K562 (cell line): ENCODE data around the gene PGF. TPM values are rescaled to one million over a fixed set of nuclear protein-coding genes. Genes with fewer than 3 reads are reported as not detected.

Experiments
- CBFA2T3 ChIP-seq: fragments of 450-650 bp; IDR thresholded peaks from 2 replicates; pipeline ENCODE4 v1.6.1; 2017
- KLF13 ChIP-seq: fragments of 450-650 bp; IDR thresholded peaks from 2 replicates; pipeline ENCODE4 v1.6.1; 2016; ENCODE audit warnings: missing genetic modification characterization, low read depth, mild to moderate bottlenecking, missing compliant biosample characterization, moderate library complexity, borderline replicate concordance
- MYNN ChIP-seq, 2 experiments: sonication (generic); formaldehyde crosslinking in 1 of 2; IDR thresholded peaks; 2 replicates each; pipeline versions ENCODE4 v1.5.0 to v1.6.1; 2016 to 2020; ENCODE audit warnings: antibody characterized with exemption in 1 of 2, missing genetic modification reagents in 1 of 2
- SIN3A ChIP-seq, 2 experiments: fragments of 150-350 bp in 1 of 2; IDR thresholded peaks; 2 replicates each; pipeline ENCODE4 v1.6.1; 2011 to 2016; ENCODE audit warnings: borderline replicate concordance in 2 of 2, low read depth in 2 of 2, low read length in 2 of 2, mild to moderate bottlenecking in 2 of 2, moderate library complexity in 2 of 2; ENCODE audit not compliant: control insufficient read depth in 1 of 2
- SRSF9 ChIP-seq: fragments of 200-400 bp; formaldehyde crosslinking; IDR thresholded peaks from 2 replicates; pipeline ENCODE4 v1.6.1; 2017; ENCODE audit warnings: low read depth, low read length, borderline replicate concordance
- TEAD2 ChIP-seq: fragments of 450-650 bp; IDR thresholded peaks from 2 replicates; pipeline ENCODE4 v1.6.1; 2016; ENCODE audit warnings: missing genetic modification characterization, control low read depth, missing compliant biosample characterization
- YBX1 ChIP-seq: fragments of 450-650 bp; IDR thresholded peaks from 2 replicates; pipeline ENCODE4 v1.7.1; 2016; ENCODE audit warnings: mild to moderate bottlenecking
- ZNF217 ChIP-seq: sonication (generic); formaldehyde crosslinking; IDR thresholded peaks from 2 replicates; pipeline ENCODE4 v1.8.0; 2022; ENCODE audit warnings: mild to moderate bottlenecking, missing genetic modification reagents
- ZNF384 ChIP-seq: IDR thresholded peaks from 2 replicates; pipeline ENCODE4 v1.6.1; 2012; ENCODE audit warnings: low read depth, low read length, improper control_type of control experiment
- ZNF696 ChIP-seq: fragments of 250-450 bp; sonication (Bioruptor Pico); conservative IDR thresholded peaks from 2 replicates; pipeline ENCODE4 v1.4.0; 2020; ENCODE audit warnings: mild to moderate bottlenecking, moderate library complexity
- polyA plus RNA-seq, 8 experiments: library from polyadenylated mRNA; depleted of rRNA in 4 of 8; stranded (reverse) in 5 of 8; unstranded in 3 of 8; fragments of >200 nt; fragmentation: Nextera tagmentation in 2 of 8; fragmentation: Illumina TruSeq in 1 of 8; extraction: Ambion mirVana in 2 of 8; extraction: Trizol in 1 of 8; gene quantifications; 2 replicates each; pipeline versions ENCODE4 v1.2.1 to v1.2.3, GENCODE V29; 2011 to 2014; ENCODE audit warnings: inconsistent platforms in 1 of 8, missing spikeins in 1 of 8
- total RNA-seq, 7 experiments: library from RNA; depleted of rRNA in 6 of 7; stranded (reverse); fragments of >200 nt in 6 of 7; fragmentation: Illumina TruSeq in 2 of 7; extraction: Trizol in 2 of 7; gene quantifications; 2 replicates each; pipeline versions ENCODE4 v1.2.1 to v1.2.3, GENCODE V29; 2011 to 2021; ENCODE audit warnings: low replicate concordance in 1 of 7
- TF ChIP-seq, protein P1 (sequence below): fragments of 250-450 bp; sonication (Bioruptor Pico); IDR thresholded peaks from 2 replicates; pipeline ENCODE4 v1.8.0; 2021; ENCODE audit warnings: borderline replicate concordance, mild to moderate bottlenecking, moderate library complexity; ENCODE audit not compliant: poor library complexity, severe bottlenecking
- TF ChIP-seq, protein P2 (sequence below), 2 experiments: IDR thresholded peaks in 1 of 2; conservative IDR thresholded peaks in 1 of 2; 2 replicates each; pipeline ENCODE4 v1.6.1; 2016; ENCODE audit warnings: low read depth in 2 of 2, mild to moderate bottlenecking in 1 of 2, missing compliant biosample characterization in 1 of 2, missing genetic modification characterization in 1 of 2, moderate library complexity in 1 of 2
- TF ChIP-seq, protein P3 (sequence below): fragments of 250-450 bp; sonication (Bioruptor Pico); IDR thresholded peaks from 2 replicates; pipeline ENCODE4 v1.5.1; 2021; ENCODE audit warnings: mild to moderate bottlenecking
- TF ChIP-seq, protein P4 (sequence below): IDR thresholded peaks from 2 replicates; pipeline ENCODE4 v1.6.1; 2012; ENCODE audit warnings: low read depth, low read length, improper control_type of control experiment, borderline replicate concordance
- TF ChIP-seq, protein P5 (sequence below): sonication (generic); formaldehyde crosslinking; IDR thresholded peaks from 2 replicates; pipeline ENCODE4 v1.8.0; 2022; ENCODE audit warnings: mild to moderate bottlenecking, low read depth, missing genetic modification reagents
- TF ChIP-seq, protein P6 (sequence below): sonication (generic); formaldehyde crosslinking; IDR thresholded peaks from 2 replicates; pipeline ENCODE4 v1.8.0; 2023; ENCODE audit warnings: mild to moderate bottlenecking, missing genetic modification reagents

Gene PGF
- total and polyA plus RNA-seq, 9 of the 15 experiments (the other 6 are each of a cell fraction or from before 2014, with no cell fraction given), result 0.04 to 0.44 (median 0.18) TPM

DNA sequence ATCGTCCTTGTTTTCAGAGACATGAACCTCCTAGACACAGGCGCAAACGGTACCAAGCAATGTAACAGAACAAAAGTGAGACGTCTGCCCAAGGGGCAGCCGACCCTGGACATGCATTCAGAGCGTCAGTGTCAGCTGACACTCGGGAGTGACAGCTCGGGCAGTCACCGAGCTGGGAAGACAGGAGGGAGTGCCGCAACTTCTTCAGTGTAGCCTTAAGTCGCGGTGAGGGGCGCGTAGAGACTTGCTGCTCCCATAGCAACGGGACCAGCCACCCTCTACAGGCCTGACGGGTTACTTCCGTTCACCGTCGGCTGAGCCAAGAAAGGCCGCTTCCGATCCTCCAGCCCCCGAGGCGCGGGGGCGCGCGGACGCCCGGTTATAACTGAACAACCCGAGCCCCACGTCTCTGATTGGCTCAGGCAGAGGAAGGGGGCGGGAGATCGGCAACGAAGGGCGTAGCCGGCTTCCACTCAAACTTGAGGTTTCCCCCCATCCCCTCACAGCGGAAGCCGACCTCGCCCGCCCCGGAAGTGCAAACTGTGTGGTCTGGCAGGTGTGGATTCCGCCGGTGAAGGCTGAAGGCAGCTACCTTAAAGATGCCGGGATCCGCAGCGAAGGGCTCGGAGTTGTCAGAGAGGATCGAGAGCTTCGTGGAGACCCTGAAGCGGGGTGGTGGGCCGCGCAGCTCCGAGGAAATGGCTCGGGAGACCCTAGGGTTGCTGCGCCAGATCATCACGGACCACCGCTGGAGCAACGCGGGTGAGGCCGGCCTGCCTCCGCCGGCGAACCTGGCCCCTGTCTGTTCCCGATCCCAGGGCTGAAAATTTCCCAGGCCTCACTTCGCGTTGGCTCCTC is 47.2 kb upstream of the PGF start, which contains the start of gene EIF2B2 (continued):
- TF ChIP-seq, protein P1, sequence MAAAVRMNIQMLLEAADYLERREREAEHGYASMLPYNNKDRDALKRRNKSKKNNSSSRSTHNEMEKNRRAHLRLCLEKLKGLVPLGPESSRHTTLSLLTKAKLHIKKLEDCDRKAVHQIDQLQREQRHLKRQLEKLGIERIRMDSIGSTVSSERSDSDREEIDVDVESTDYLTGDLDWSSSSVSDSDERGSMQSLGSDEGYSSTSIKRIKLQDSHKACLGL (CRISPR knock-in tag), result no peak
- TF ChIP-seq ZNF696 (CRISPR knock-in tag) (no peak), ZNF217 (CRISPR knock-in tag) (no peak), SIN3A (IDR thresholded peaks at IDR 0.05; ENCODE audit: borderline replicate concordance in 2 of 2, control insufficient read depth in 1 of 2, low read depth in 2 of 2, low read length in 2 of 2) (peak; percentile 63 to 64; a peak in 2 of 4 replicates), SRSF9 (no peak), MYNN (IDR thresholded peaks at IDR 0.05) (0 out of 2 replicates have a peak, but pooled peaks have one; percentile 32), MYNN (CRISPR knock-in tag; IDR thresholded peaks at IDR 0.05) (no peak), TEAD2 (no peak), KLF13 (tag) (no peak), ZNF384 (no peak), YBX1 (no peak), CBFA2T3 (no peak)
- TF ChIP-seq, protein P2, sequence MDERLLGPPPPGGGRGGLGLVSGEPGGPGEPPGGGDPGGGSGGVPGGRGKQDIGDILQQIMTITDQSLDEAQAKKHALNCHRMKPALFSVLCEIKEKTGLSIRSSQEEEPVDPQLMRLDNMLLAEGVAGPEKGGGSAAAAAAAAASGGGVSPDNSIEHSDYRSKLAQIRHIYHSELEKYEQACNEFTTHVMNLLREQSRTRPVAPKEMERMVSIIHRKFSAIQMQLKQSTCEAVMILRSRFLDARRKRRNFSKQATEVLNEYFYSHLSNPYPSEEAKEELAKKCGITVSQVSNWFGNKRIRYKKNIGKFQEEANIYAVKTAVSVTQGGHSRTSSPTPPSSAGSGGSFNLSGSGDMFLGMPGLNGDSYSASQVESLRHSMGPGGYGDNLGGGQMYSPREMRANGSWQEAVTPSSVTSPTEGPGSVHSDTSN (CRISPR knock-in tag; IDR thresholded peaks at IDR 0.05; ENCODE audit: low read depth), result no peak; the same call in 1 of the 2 replicates
- TF ChIP-seq, protein P2 (tag; conservative IDR thresholded peaks at IDR 0.05; ENCODE audit: low read depth), result peak; percentile 73; the same call in 1 of the 2 replicates
- TF ChIP-seq, protein P3, sequence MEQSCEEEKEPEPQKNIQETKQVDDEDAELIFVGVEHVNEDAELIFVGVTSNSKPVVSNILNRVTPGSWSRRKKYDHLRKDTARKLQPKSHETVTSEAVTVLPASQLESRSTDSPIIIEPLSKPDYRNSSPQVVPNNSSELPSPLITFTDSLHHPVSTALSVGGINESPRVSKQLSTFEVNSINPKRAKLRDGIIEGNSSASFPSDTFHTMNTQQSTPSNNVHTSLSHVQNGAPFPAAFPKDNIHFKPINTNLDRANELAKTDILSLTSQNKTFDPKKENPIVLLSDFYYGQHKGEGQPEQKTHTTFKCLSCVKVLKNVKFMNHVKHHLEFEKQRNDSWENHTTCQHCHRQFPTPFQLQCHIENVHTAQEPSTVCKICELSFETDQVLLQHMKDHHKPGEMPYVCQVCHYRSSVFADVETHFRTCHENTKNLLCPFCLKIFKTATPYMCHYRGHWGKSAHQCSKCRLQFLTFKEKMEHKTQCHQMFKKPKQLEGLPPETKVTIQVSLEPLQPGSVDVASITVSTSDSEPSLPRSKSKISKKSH, result no peak
- TF ChIP-seq, protein P4, sequence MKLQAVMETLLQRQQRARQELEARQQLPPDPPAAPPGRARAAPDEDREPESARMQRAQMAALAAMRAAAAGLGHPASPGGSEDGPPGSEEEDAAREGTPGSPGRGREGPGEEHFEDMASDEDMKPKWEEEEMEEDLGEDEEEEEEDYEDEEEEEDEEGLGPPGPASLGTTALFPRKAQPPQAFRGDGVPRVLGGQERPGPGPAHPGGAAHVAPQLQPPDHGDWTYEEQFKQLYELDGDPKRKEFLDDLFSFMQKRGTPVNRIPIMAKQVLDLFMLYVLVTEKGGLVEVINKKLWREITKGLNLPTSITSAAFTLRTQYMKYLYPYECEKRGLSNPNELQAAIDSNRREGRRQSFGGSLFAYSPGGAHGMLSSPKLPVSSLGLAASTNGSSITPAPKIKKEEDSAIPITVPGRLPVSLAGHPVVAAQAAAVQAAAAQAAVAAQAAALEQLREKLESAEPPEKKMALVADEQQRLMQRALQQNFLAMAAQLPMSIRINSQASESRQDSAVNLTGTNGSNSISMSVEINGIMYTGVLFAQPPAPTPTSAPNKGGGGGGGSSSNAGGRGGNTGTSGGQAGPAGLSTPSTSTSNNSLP, result no peak
- TF ChIP-seq, protein P5, sequence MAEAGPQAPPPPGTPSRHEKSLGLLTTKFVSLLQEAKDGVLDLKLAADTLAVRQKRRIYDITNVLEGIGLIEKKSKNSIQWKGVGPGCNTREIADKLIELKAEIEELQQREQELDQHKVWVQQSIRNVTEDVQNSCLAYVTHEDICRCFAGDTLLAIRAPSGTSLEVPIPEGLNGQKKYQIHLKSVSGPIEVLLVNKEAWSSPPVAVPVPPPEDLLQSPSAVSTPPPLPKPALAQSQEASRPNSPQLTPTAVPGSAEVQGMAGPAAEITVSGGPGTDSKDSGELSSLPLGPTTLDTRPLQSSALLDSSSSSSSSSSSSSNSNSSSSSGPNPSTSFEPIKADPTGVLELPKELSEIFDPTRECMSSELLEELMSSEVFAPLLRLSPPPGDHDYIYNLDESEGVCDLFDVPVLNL (CRISPR knock-in tag), result no peak
- TF ChIP-seq, protein P6, sequence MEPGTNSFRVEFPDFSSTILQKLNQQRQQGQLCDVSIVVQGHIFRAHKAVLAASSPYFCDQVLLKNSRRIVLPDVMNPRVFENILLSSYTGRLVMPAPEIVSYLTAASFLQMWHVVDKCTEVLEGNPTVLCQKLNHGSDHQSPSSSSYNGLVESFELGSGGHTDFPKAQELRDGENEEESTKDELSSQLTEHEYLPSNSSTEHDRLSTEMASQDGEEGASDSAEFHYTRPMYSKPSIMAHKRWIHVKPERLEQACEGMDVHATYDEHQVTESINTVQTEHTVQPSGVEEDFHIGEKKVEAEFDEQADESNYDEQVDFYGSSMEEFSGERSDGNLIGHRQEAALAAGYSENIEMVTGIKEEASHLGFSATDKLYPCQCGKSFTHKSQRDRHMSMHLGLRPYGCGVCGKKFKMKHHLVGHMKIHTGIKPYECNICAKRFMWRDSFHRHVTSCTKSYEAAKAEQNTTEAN (CRISPR knock-in tag), result no peak
